Fibroblast of lung (primary cell): ENCODE measurements around the gene MCM8.

Experiments used
- CTCF ChIP-seq, 2 donors: IDR thresholded peaks in 1 of 2; conservative IDR thresholded peaks in 1 of 2; 1 replicate in 1 of 2; 2 replicates in 1 of 2; pipeline ENCODE4 v1.5.1; 2011 to 2012; ENCODE audit warnings: low read length in 2 of 2, control low read depth in 1 of 2, inconsistent platforms in 1 of 2, low read depth in 1 of 2, mild to moderate bottlenecking in 1 of 2
- EZH2 ChIP-seq: IDR thresholded peaks from 2 replicates; pipeline ENCODE4 v1.5.1; 2012; ENCODE audit warnings: low read length, control low read depth, mild to moderate bottlenecking; ENCODE audit errors: missing control alignments

GRCh38 chr20:5914859-5915258 is 35.6 kb upstream of the MCM8 start:
- TF ChIP-seq EZH2: no peak
- TF ChIP-seq CTCF (conservative IDR thresholded peaks at IDR 0.05 in 1 of 2, IDR thresholded peaks at IDR 0.05 in 1 of 2; ENCODE audit: low read depth in 1 of 2, low read length in 2 of 2): no peak
